Mucosa of stomach (tissue), 1 donor: ENCODE results near the gene SOCS1.

Experiments
- H3K27me3 ChIP-seq: one replicate; pipeline ENCODE4 v1.7.0; 2013; ENCODE audit warnings: mild to moderate bottlenecking, low read length; ENCODE audit not compliant: control insufficient read depth, insufficient read depth
- H3K36me3 ChIP-seq: one replicate; pipeline ENCODE4 v1.7.0; 2013; ENCODE audit warnings: low read length; ENCODE audit not compliant: control insufficient read depth, insufficient read depth
- H3K4me1 ChIP-seq: one replicate; pipeline ENCODE4 v1.7.0; 2013; ENCODE audit warnings: mild to moderate bottlenecking, low read length; ENCODE audit not compliant: control insufficient read depth, insufficient read depth
- H3K4me3 ChIP-seq: one replicate; pipeline ENCODE4 v1.7.0; 2013; ENCODE audit warnings: low read length
- H3K9ac ChIP-seq: one replicate; pipeline ENCODE4 v1.7.0; 2013; ENCODE audit warnings: mild to moderate bottlenecking, low read length, moderate library complexity
- H3K9me3 ChIP-seq: one replicate; pipeline ENCODE4 v1.7.0; 2013; ENCODE audit warnings: mild to moderate bottlenecking, low read length, moderate library complexity; ENCODE audit not compliant: control insufficient read depth
- donor health status: Pancreatic carcinoma.

SOCS1 gene

DNA sequence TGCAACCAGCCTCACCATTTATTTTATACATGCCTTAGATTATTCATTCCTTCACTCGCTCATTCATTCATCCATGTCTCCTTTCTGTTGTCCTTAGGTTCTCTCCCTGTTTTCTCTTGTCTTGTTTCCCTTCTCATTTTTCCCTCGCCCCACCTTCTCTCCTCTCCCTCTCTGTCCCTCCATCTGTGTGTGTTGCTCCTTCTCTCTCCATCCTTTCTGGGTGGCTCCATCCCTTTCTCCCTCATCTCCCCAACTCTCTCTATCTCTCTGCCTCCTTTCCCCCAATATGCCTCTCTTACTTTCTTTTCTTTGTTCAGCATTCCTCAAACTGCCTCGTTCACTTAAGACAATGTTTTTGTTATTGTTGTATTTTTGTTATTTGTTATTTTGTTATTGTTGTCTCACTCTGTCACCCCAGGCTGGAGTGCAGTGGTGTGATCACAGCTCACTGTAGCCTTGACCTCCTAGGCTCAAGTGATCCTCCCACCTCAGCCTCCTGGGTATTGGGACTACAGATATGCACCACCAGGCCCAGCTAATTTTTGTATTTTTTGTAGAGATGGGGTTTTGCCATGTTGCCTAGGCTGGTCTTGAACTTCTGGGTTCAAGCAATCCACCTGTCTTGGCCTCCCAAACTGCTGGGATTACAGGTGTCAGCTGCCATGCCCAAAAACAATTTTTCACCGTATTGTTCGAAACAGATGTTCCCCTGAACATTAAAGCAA is 14.4 kb downstream of the SOCS1 start:
- Histone ChIP-seq H3K36me3 (no peaks in the 10 kb centered on the region), H3K9me3 (no peaks in the 10 kb centered on the region), H3K27me3 (no peaks in the 10 kb centered on the region), H3K9ac (no peak overlapping the region), H3K4me3 (no peak overlapping the region), H3K4me1 (peaks cover 4% of the 10 kb centered on the region)

DNA sequence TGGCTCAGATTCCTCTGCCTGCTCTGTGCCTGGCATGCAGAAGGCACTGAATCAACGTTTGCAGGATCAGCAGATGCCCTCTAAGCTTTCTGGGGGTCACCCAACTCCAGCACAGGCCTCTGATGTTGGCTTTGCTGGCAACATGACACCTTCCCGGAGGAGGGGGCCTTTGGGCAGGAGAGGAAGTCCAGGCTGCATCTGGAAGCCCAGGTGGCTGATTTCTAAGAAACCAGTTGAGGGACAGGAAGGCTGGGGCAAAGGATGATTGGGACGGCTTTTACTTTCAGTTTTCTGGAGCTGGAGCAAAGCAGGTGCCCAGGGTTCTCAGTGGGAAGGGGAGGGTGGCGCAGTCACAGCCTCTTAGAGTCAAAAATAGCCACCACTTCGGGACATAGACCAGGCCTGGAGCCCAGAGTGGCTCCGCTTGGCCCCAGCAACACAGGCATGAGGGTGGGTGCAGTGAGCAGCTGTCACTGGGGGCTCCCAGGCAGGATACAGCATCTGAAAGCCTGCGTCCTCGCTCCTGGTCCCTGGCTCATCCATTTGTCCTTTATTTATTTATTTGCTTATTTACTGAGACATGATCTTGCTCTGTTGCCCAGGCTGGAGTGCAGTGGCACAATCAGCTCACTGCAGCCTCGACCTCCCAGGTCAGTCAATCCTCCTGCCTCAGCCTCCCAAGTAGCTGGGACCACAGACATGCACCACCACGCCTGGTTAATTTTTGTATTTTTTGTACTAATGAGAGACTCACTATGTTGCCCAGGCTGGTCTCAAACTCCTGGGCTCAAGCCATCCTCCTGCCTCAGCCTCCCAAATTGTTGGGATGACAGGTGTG is 15.1 kb downstream of the SOCS1 start:
- Histone ChIP-seq H3K9ac (no peak overlapping the region), H3K27me3 (no peaks in the 10 kb centered on the region), H3K4me3 (no peak overlapping the region), H3K9me3 (no peaks in the 10 kb centered on the region), H3K4me1 (peaks cover 4% of the 10 kb centered on the region), H3K36me3 (no peaks in the 10 kb centered on the region)

DNA sequence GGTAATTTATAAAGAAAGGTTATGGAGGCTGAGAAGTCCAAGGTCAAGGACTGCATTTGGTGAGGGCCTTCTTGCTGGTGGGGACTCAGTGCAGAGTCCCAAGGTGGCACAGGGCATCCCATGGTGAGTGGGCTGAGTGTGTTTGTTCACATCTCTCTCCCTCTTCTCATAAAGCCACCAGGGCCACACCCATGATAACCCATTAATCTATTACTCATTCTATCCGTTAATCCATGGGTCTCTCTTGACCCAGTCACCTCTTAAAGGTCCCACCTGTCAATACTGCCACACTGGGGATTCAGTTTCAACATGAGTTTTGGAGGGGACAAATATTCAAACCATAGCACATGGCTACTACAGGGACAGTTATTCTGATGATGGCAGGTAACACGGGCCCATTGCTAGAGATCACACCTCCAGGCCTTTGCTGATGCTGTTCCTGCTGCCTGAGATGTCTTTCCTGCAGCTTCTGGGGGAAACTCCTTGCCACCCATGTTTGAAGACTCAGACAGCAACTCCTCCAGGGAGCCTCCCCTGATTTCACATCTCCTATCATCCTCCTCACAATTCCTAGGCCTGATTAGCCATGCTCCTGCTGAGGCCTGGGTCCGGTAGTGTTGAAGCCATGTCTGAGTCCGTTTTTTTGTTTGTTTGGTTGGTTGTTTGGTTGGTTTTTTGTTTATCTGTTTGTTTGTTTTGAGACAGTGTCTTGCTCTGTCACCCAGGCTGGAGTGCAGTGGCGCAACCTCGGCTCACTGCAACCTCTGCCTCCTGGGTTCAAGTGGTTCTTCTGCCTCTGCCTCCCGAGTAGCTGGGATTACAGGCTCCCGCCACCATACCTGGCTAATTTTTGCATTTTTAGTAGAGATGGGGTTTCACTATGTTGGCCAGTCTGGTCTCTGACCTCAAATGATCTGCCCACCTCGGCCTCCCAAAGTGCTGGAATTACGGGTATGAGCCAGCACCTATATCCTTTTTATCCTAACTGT is 16.1 kb downstream of the SOCS1 start:
- H3K36me3 ChIP-seq, result no peaks in the 10 kb centered on the region
- no peaks in the 10 kb centered on the region for H3K27me3 ChIP-seq
- H3K9ac ChIP-seq, result no peak overlapping the region
- peaks cover 4% of the 10 kb centered on the region for H3K4me1 ChIP-seq
- no peak overlapping the region for H3K4me3 ChIP-seq
- no peaks in the 10 kb centered on the region for H3K9me3 ChIP-seq

DNA sequence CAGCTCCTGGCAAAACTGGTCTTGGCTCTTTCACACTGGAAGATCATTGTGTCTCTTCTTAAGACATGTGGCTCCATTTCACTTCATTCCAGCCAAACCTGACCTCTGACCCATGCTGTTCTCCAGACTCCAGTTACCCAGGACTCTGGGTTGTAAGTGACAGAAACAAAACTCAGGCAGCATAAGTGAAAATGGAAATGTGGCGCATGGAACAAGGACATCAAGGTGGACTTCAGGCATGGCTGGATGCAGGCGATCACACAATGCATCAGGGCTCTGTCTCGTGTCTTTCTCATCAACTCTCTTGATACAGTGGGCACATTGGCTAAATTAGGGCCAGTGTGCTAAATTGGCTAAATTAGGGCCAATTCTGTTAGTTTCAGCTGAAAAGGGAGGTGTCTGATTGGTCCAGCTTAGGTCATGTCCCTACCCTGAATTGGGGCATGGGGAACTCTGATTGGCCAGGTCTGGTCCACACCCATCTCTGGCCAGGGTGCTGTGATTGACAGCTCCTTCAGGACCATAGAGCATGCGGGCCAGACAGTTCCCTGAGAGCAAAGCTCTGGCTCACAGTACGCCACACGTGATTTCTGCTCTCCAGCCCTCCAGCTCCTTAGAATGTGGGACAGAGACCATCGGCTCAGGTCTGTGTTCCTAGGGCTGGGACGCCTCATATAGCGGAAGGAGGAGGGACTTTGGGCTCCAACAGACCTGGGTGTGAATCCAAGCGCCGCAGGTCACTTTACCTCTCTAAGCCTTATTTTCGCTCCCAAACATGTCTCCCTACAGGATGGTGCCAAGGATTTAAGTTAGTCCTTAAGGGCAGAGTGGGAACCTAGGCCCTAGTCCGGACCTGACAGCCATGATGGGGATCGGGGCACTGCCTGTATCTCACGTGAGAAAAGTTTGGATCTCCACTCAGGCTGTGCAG is 17.5 kb downstream of the SOCS1 start:
- no peak overlapping the region for H3K4me3 ChIP-seq
- H3K27me3 ChIP-seq, result no peaks in the 10 kb centered on the region
- H3K36me3 ChIP-seq, result no peaks in the 10 kb centered on the region
- no peaks in the 10 kb centered on the region for H3K9me3 ChIP-seq
- peaks cover 4% of the 10 kb centered on the region for H3K4me1 ChIP-seq
- no peak overlapping the region for H3K9ac ChIP-seq

DNA sequence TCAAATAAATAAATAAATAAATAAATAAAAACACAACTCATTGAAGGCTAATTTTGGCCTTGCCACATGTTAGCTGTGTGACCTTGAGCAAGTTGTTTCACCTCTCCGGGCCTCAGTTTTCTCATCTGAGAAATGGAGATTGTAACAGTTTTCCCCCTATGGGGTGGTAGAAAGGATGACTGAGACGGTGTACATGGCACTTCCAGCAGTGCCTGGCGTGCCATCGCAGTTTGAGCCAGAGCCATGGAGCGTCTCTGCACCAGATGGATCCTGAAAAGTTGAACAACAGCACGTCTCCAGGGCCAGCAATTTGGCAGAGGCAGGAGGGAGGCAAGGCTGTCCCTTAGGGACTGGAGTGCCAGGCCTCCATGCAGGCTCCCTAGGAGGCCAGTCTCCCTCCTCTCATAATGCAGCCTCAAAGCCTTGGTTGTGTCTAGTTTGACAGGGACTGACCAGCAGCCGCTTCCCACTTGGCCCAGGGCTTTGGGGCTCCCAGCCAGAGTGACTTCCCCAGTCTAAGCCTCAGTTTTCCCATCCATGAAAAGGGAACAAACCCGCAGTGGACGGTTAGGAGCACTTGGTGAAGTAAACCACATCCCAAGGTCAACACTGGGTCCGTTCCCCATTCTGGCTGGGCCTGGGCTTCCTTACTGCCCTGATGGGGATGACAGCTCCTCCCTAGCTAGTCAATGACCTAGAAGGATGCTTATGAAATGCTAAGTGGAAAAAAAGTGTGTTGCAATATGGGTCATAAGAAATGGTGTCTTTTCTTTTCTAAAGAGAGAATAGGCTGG is 19.3 kb downstream of the SOCS1 start:
- Histone ChIP-seq H3K4me3 (no peak overlapping the region), H3K4me1 (peaks cover 12% of the 10 kb centered on the region)

DNA sequence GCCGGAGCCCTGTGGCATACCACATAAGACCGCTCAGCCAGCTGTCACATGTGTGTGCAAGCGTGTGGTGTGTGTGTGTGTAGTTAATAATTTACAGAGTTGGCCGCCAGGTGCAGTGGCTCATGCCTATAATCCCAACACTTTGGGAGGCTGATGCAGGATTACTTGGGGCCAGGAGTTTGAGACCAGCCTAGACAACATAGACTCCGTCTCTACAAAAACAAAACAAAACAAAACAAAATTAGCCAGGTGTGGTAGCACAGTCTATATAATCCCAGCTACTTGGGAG is 20.4 kb downstream of the SOCS1 start:
- H3K9ac ChIP-seq, result no peak overlapping the region
- H3K9me3 ChIP-seq, result no peaks in the 10 kb centered on the region
- H3K27me3 ChIP-seq, result no peaks in the 10 kb centered on the region
- H3K4me1 ChIP-seq, result peaks cover 10% of the 10 kb centered on the region
- H3K4me3 ChIP-seq, result no peak overlapping the region
- H3K36me3 ChIP-seq, result no peaks in the 10 kb centered on the region

More for the DNA sequence above, 19.3 kb downstream of the SOCS1 start:
- H3K27me3 ChIP-seq, result no peaks in the 10 kb centered on the region
- no peaks in the 10 kb centered on the region for H3K36me3 ChIP-seq
- H3K9me3 ChIP-seq, result no peaks in the 10 kb centered on the region
- H3K9ac ChIP-seq, result no peak overlapping the region

DNA sequence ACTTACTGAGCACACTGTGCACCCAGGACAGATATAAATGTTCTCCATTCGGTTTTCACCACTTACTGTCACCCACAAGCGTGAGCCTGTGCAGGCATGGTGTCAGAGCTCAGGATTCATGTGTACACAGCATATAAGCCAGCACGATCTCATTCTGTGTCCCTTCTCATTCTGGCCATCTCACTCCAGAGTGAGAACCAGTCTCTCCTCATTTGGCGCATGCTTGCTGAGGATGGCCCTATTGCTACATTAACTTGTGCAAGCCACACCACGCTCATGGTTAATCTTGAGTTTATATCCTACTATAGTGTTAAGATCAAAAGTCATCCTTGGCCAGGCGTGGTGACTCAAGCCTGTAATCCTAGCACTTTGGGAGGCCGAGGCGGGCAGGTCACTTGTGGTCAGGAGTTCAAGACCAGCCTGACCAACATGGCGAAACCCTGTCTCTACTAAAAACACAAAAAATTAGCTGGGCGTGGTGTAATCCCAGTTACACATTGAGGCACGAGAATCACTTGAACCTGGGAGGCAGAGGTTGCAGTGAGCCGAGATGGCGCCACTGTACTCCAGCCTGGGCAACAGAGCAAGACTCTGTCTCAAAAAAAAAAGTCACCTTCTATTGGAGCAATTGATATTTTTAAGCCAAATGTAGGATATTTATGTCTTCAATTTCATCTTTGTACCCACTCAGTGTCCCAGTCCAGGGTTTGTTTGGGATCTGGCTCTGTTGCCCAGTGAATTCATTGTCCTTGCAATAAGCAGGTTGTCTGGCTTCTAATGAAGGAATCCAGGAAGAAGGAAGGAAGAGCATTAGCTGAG is 20.9 kb downstream of the SOCS1 start:
- no peaks in the 10 kb centered on the region for H3K36me3 ChIP-seq
- peaks cover 8% of the 10 kb centered on the region for H3K4me1 ChIP-seq
- no peak overlapping the region for H3K4me3 ChIP-seq

DNA sequence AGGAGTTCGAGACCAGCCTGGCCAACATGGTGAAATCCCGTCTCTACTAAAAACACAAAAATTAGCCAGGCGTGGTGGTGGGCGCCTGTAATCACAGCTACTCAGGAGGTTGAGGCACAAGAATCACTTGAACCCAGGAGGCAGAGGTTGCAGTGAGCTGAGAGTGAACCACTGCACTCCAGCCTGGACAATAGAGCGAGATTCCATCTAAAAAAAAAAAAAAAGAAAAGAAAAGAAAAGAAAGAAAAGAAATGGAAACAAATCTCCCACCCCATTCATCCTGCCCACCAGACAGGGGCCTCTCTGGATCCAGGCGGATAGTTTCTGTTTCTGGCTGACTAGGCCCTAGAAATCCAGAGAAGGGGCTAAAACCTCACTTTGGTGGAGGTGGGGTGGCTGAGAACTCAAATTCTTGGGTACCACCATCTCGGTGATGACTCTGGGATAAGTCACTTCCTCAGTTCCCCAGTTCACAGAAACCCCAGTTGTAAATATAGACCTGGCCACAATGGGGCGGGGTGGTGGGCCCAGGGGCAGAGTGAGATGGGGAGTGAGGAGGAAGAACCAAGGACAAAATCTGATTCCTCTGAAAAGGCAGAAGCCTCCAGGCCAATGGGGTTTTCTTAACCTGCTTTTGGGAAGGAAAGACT is 22.2 kb downstream of the SOCS1 start:
- no peak overlapping the region for H3K4me3 ChIP-seq
- no peaks in the 10 kb centered on the region for H3K36me3 ChIP-seq
- H3K4me1 ChIP-seq, result peaks cover 8% of the 10 kb centered on the region
- no peaks in the 10 kb centered on the region for H3K27me3 ChIP-seq
- no peak overlapping the region for H3K9ac ChIP-seq
- no peaks in the 10 kb centered on the region for H3K9me3 ChIP-seq

More for the DNA sequence above, 20.9 kb downstream of the SOCS1 start:
- Histone ChIP-seq H3K9me3 (no peaks in the 10 kb centered on the region), H3K9ac (no peak overlapping the region), H3K27me3 (no peaks in the 10 kb centered on the region)

DNA sequence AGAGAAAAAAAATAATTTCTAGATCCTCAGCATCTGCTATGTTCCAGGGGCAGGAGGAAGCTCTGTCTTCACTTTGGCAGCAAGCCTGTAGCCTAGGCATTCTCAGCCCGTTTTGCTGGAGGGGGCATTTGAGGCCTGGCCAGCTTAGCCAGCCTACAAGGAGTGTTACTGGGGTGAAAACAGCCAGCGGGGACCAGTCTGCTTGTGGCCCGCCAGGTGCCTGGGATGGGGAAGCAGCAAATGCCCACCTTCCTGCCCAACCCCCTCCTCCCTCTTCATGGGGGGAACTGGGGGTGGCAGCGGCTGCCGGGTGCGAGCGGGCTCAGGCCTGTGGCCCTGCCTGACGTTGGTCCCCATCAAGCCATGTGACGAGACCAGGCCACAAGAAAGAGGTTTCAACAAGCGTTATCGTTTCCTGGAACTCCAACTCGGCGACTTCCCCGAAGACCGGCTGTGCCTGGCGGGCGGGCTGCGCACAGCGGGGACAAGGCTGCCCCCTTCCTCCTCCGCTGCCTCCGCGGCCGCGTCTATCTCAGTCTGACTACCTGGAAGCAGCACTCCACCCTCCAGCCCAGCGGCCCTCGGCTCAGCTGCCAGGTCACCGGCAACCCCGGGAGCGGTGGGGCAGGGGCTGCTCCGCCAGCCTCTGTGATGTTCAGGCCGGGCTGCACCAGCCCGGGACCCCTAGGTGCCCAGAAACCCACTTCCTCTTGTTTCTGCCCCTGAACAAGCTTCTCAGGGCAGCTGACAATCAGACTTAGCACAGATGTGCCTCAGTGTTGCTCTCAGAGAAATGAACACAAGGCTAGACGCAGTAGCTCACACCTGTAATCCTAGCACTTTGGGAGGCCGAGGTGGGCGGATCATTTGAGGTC is 22.9 kb downstream of the SOCS1 start:
- H3K4me1 ChIP-seq, result peaks cover 8% of the 10 kb centered on the region
- no peaks in the 10 kb centered on the region for H3K27me3 ChIP-seq

More for the DNA sequence above, 22.9 kb downstream of the SOCS1 start:
- H3K9me3 ChIP-seq, result no peaks in the 10 kb centered on the region
- H3K4me3 ChIP-seq, result no peak overlapping the region
- H3K9ac ChIP-seq, result no peak overlapping the region
- no peaks in the 10 kb centered on the region for H3K36me3 ChIP-seq
